IMR-90 (cell line): ENCODE measurements around the gene DNAJC6. TPM values are rescaled to one million over a fixed set of nuclear protein-coding genes. Genes with fewer than 3 reads are reported as not detected.

ENCODE experiments used
- ATAC-seq: fragments of 200-7000 bp; cut with Tn5 transposase; 2 replicates; pipeline ENCODE4 v1.9.1; 2020; ENCODE audit warnings: low read depth, mild to moderate bottlenecking, moderate library complexity
- BruUV-seq: library from RNA; stranded (reverse); fragments of 400-500 nt; replicated peaks from 2 replicates; lab custom pipeline; 2021; lab: Mats Ljungman, UMichigan
- CTCF ChIA-PET: fragments of 300-600 bp; formaldehyde crosslinking; extraction: SDS; loops from one replicate; lab custom pipeline; 2021; ENCODE audit warnings: antibody characterized with exemption; lab: Yijun Ruan, JAX
- POLR2A ChIA-PET: fragments of 300-600 bp; sonication (Branson Sonifier 250); formaldehyde crosslinking; loops from one replicate; lab custom pipeline; 2022; ENCODE audit warnings: antibody characterized with exemption; ENCODE audit not compliant: unreplicated experiment; lab: Charles Lee
- DNase-seq: peaks from one replicate; pipeline ENCODE4 v3.0.0; 2013
- H2AFZ ChIP-seq: replicated peaks from 2 replicates; pipeline ENCODE3; 2013; ENCODE audit warnings: low read length, mild to moderate bottlenecking; ENCODE audit not compliant: poor library complexity
- H2AK5ac ChIP-seq: 2 replicates; pipeline ENCODE4 v1.6.1; 2013; ENCODE audit warnings: low read depth, low read length, inconsistent platforms
- H2AK9ac ChIP-seq: replicated peaks from 2 replicates; pipeline ENCODE3; 2013; ENCODE audit warnings: mild to moderate bottlenecking, low read depth, low read length, moderate library complexity; ENCODE audit not compliant: poor library complexity
- H2BK120ac ChIP-seq: 2 replicates; pipeline ENCODE4 v1.6.1; 2013; ENCODE audit warnings: low read depth, low read length, inconsistent platforms
- H2BK15ac ChIP-seq: 3 replicates; pipeline ENCODE4 v1.6.1; 2013; ENCODE audit warnings: low read depth, low read length, inconsistent platforms
- H2BK20ac ChIP-seq: 2 replicates; pipeline ENCODE4 v1.6.1; 2013; ENCODE audit warnings: low read depth, mild to moderate bottlenecking, inconsistent platforms, low read length, moderate library complexity
- H2BK5ac ChIP-seq: 2 replicates; pipeline ENCODE4 v1.6.1; 2013; ENCODE audit warnings: mild to moderate bottlenecking, low read depth, low read length, inconsistent platforms; ENCODE audit not compliant: poor library complexity, severe bottlenecking
- H3K14ac ChIP-seq: replicated peaks from 2 replicates; pipeline ENCODE4 v1.6.1; 2013; ENCODE audit warnings: low read depth, low read length, inconsistent platforms
- H3K18ac ChIP-seq: 2 replicates; pipeline ENCODE4 v1.6.1; 2013; ENCODE audit warnings: low read depth, low read length, control low read depth
- H3K23ac ChIP-seq: 2 replicates; pipeline ENCODE4 v1.6.1; 2013; ENCODE audit warnings: low read depth, low read length, inconsistent platforms
- H3K27ac ChIP-seq: 2 replicates; pipeline ENCODE4 v1.5.1; 2013; ENCODE audit warnings: mild to moderate bottlenecking, control low read depth, low read length; ENCODE audit not compliant: insufficient read depth
- H3K27me3 ChIP-seq: 2 replicates; pipeline ENCODE4 v1.6.1; 2013; ENCODE audit warnings: low read length; ENCODE audit not compliant: control insufficient read depth, insufficient read depth
- H3K36me3 ChIP-seq: 2 replicates; pipeline ENCODE4 v1.6.1; 2013; ENCODE audit warnings: low read length, mixed read lengths; ENCODE audit not compliant: control insufficient read depth, insufficient read depth
- H3K4ac ChIP-seq: 2 replicates; pipeline ENCODE4 v1.6.1; 2013; ENCODE audit warnings: low read depth, low read length, inconsistent platforms
- H3K4me1 ChIP-seq: 2 replicates; pipeline ENCODE4 v1.6.1; 2013; ENCODE audit warnings: low read length, mixed read lengths; ENCODE audit not compliant: control insufficient read depth, insufficient read depth
- H3K4me2 ChIP-seq: 2 replicates; pipeline ENCODE4 v1.6.1; 2013; ENCODE audit warnings: low read depth, mild to moderate bottlenecking, control low read depth, low read length, moderate library complexity
- H3K4me3 ChIP-seq: 2 replicates; pipeline ENCODE4 v1.5.1; 2013; ENCODE audit warnings: low read depth, mild to moderate bottlenecking, control low read depth, low read length, moderate library complexity; ENCODE audit not compliant: insufficient read depth
- H3K56ac ChIP-seq: 2 replicates; pipeline ENCODE4 v1.6.1; 2013; ENCODE audit warnings: low read length, inconsistent platforms; ENCODE audit not compliant: insufficient read depth; ENCODE audit errors: extremely low read depth
- H3K79me1 ChIP-seq, 2 experiments: 2 replicates each; pipeline ENCODE4 v1.6.1; 2013; ENCODE audit warnings: low read length in 2 of 2, inconsistent platforms in 1 of 2, low read depth in 1 of 2
- H3K9ac ChIP-seq: 2 replicates; pipeline ENCODE4 v1.6.1; 2013; ENCODE audit warnings: low read depth, low read length, control low read depth
- H3K9me1 ChIP-seq: 2 replicates; pipeline ENCODE4 v1.6.1; 2013; ENCODE audit warnings: low read length, inconsistent platforms; ENCODE audit not compliant: insufficient read depth
- H3K9me3 ChIP-seq: 2 replicates; pipeline ENCODE4 v1.6.1; 2013; ENCODE audit warnings: low read length; ENCODE audit not compliant: control insufficient read depth, insufficient read depth
- H4K20me1 ChIP-seq: 2 replicates; pipeline ENCODE4 v1.6.1; 2013; ENCODE audit warnings: low read length, inconsistent platforms; ENCODE audit not compliant: insufficient read depth
- H4K5ac ChIP-seq: 2 replicates; pipeline ENCODE4 v1.6.1; 2013; ENCODE audit warnings: mild to moderate bottlenecking, low read depth, low read length, control low read depth
- H4K8ac ChIP-seq, 2 experiments: 2 replicates each; pipeline ENCODE4 v1.6.1; 2013; ENCODE audit warnings: low read depth in 2 of 2, low read length in 2 of 2, control low read depth in 1 of 2, inconsistent platforms in 1 of 2
- H4K91ac ChIP-seq: 2 replicates; pipeline ENCODE4 v1.6.1; 2013; ENCODE audit warnings: low read depth, low read length, inconsistent platforms; ENCODE audit not compliant: insufficient read depth
- BHLHE40 ChIP-seq: fragments of 150-350 bp; IDR thresholded peaks from 2 replicates; pipeline ENCODE4 v1.6.1; 2016; ENCODE audit warnings: mild to moderate bottlenecking, low read depth, low read length
- CEBPB ChIP-seq: IDR thresholded peaks from 2 replicates; pipeline ENCODE4 v1.6.1; 2012; ENCODE audit warnings: low read depth, low read length, improper control_type of control experiment
- CHD1 ChIP-seq: IDR thresholded peaks from 2 replicates; pipeline ENCODE4 v1.6.1; 2012; ENCODE audit warnings: low read depth, low read length, improper control_type of control experiment
- FOS ChIP-seq: fragments of 150-350 bp; IDR thresholded peaks from 2 replicates; pipeline ENCODE4 v1.6.1; 2016; ENCODE audit warnings: low read depth, low read length
- MAFK ChIP-seq: IDR thresholded peaks from 2 replicates; pipeline ENCODE4 v1.6.1; 2012; ENCODE audit warnings: low read depth, low read length, improper control_type of control experiment
- MAZ ChIP-seq: IDR thresholded peaks from 2 replicates; pipeline ENCODE4 v1.6.1; 2012; ENCODE audit warnings: low read depth, mild to moderate bottlenecking, low read length, improper control_type of control experiment, moderate library complexity, borderline replicate concordance
- MXI1 ChIP-seq: IDR thresholded peaks from 2 replicates; pipeline ENCODE4 v1.6.1; 2012; ENCODE audit warnings: low read depth, mild to moderate bottlenecking, low read length, moderate library complexity, borderline replicate concordance
- NFE2L2 ChIP-seq: fragments of 150-350 bp; IDR thresholded peaks from 2 replicates; pipeline ENCODE4 v1.6.1; 2016; ENCODE audit warnings: low read depth, mild to moderate bottlenecking, low read length
- POLR2A ChIP-seq: IDR thresholded peaks from 2 replicates; pipeline ENCODE4 v1.6.1; 2012; ENCODE audit warnings: mild to moderate bottlenecking, low read depth, low read length
- RAD21 ChIP-seq: IDR thresholded peaks from 2 replicates; pipeline ENCODE4 v1.6.1; 2012; ENCODE audit warnings: low read length, improper control_type of control experiment
- RCOR1 ChIP-seq: IDR thresholded peaks from 2 replicates; pipeline ENCODE4 v1.6.1; 2012; ENCODE audit warnings: mild to moderate bottlenecking, low read length, improper control_type of control experiment; ENCODE audit not compliant: insufficient replicate concordance
- RFX5 ChIP-seq: IDR thresholded peaks from 2 replicates; pipeline ENCODE4 v1.8.0; 2012; ENCODE audit warnings: low read depth, mild to moderate bottlenecking, low read length, moderate library complexity
- SMC3 ChIP-seq: fragments of 150-350 bp; IDR thresholded peaks from 2 replicates; pipeline ENCODE4 v1.6.1; 2016; ENCODE audit warnings: low read depth, mild to moderate bottlenecking, antibody characterized with exemption, low read length, moderate library complexity
- WGBS, 2 experiments: methylation state at CpG; one replicate each; pipeline versions ENCODE4 v1.1.5 to v1.1.7; 2013; ENCODE audit warnings: missing lambda C conversion rate in 2 of 2; ENCODE audit not compliant: insufficient read length in 1 of 2; ENCODE audit errors: extremely low coverage in 2 of 2; 5-methylcytosine and 5-hydroxymethylcytosine counted together
- dilution Hi-C: fragments of 300-500 bp; cut with HindIII; formaldehyde crosslinking; loops from one replicate; pipeline ENCODE4 v1.14.3; 2018; ENCODE audit warnings: low sequenced_read_pairs; ENCODE audit not compliant: unreplicated experiment
- in situ Hi-C: fragments of 300-500 bp; cut with MboI; formaldehyde crosslinking; loops from 3 replicates; pipeline ENCODE4 v1.14.3; 2019; ENCODE audit warnings: low sequenced_read_pairs, inconsistent platforms, mixed read lengths
- intact Hi-C: fragments of 100-400 bp; cut with micrococcal nuclease; formaldehyde crosslinking; loops from 2 replicates; pipeline ENCODE4 v1.10.0; 2022
- polyA plus RNA-seq, 3 experiments: library from polyadenylated mRNA; depleted of rRNA; stranded (reverse); fragments of >200 nt; gene quantifications; 2 replicates each; pipeline ENCODE4 v1.2.3, GENCODE V29; 2012; ENCODE audit warnings: low replicate concordance in 1 of 3
- total RNA-seq: library from RNA; depleted of rRNA; stranded (reverse); fragments of >200 nt; gene quantifications from 2 replicates; pipeline ENCODE4 v1.2.3, GENCODE V29; 2012
- TF ChIP-seq, protein P1 (sequence below): fragments of 150-350 bp; IDR thresholded peaks from 2 replicates; pipeline ENCODE4 v1.6.1; 2016; ENCODE audit warnings: low read depth, mild to moderate bottlenecking, low read length, moderate library complexity, borderline replicate concordance
- TF ChIP-seq, protein P2 (sequence below): conservative IDR thresholded peaks from 2 replicates; pipeline ENCODE4 v1.5.1; 2012; ENCODE audit warnings: mild to moderate bottlenecking, low read depth, low read length, improper control_type of control experiment
- TF ChIP-seq, protein P3 (sequence below): fragments of 150-350 bp; IDR thresholded peaks from 2 replicates; pipeline ENCODE4 v1.6.1; 2017; ENCODE audit warnings: mild to moderate bottlenecking, antibody characterized with exemption, low read length, low read depth

Gene DNAJC6
- total and polyA plus RNA-seq, 2 of the 4 experiments (the other 2 are of a cell fraction) = 0.05 to 0.18 TPM

DNA sequence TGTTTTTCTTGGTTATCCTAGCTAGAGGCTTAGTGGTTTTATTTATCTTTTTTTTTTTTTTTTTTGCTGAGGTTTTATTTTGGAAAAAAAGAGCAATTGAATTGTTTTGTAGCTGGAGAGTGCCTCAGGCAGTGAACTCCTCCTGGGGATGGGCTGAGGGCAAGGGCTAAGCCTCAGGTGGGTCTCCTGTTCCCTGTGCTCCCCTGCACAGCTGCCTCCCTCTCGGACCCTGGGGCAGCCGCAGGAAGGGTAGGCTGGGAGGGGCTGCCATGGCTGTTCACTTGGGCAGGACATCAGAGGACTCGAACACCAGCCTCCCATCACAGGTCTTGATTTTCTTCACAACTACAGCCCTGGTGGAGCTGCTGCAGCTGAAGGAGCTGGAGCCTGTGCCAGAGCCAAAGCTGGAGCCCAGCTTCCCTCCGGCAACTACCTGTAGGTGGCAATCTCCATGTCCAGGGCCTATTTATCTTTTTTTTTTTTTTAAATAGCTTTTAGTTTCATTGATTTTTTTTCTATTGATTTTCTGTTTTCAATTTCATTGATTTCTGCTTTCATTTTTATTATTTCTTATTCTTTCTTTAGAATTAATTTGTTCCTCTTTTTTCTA lies 140.0 kb downstream of the DNAJC6 start:
- no peak overlapping the region for H4K91ac ChIP-seq
- ChIA-PET CTCF (interaction anchor here (0.5 to 1.1 kb wide), 4 partner anchors 8 to 1625 kb away, joined by 3 to 9 read pairs (median 3); no protein-coding TSS in a partner anchor), POLR2A (no interaction called here)
- no peak overlapping the region for H2BK15ac ChIP-seq
- in situ Hi-C loops = no loop called here
- WGBS, 2 experiments = no CpG with 5 or more reads among the region's 4 CpGs
- intact Hi-C loops = no loop called here
- ATAC-seq (no peak), DNase-seq (no peak)
- H3K9me1 ChIP-seq = no peaks in the 10 kb centered on the region
- H4K20me1 ChIP-seq = no peaks in the 10 kb centered on the region
- H3K4me1 ChIP-seq = no peaks in the 10 kb centered on the region
- H4K5ac ChIP-seq = no peak overlapping the region
- H3K4me3 ChIP-seq = no peak overlapping the region
- BruUV-seq = no TSS peak
- no peak overlapping the region for H3K9ac ChIP-seq
- H3K4ac ChIP-seq = no peak overlapping the region
- H3K27ac ChIP-seq = no peak overlapping the region
- H3K36me3 ChIP-seq = no peaks in the 10 kb centered on the region
- H3K9me3 ChIP-seq = no peaks in the 10 kb centered on the region
- no peak overlapping the region for H2AFZ ChIP-seq
- TF ChIP-seq POLR2A = no peak
- no peak for TF ChIP-seq MAZ
- TF ChIP-seq, protein P1, sequence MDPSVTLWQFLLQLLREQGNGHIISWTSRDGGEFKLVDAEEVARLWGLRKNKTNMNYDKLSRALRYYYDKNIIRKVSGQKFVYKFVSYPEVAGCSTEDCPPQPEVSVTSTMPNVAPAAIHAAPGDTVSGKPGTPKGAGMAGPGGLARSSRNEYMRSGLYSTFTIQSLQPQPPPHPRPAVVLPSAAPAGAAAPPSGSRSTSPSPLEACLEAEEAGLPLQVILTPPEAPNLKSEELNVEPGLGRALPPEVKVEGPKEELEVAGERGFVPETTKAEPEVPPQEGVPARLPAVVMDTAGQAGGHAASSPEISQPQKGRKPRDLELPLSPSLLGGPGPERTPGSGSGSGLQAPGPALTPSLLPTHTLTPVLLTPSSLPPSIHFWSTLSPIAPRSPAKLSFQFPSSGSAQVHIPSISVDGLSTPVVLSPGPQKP = no peak
- no peak for TF ChIP-seq RCOR1
- no peak for TF ChIP-seq BHLHE40
- TF ChIP-seq FOS = no peak
- no peak for TF ChIP-seq CEBPB
- TF ChIP-seq RAD21 = no peak
- TF ChIP-seq MAFK = no peak
- no peak for TF ChIP-seq NFE2L2
- no peak for TF ChIP-seq RFX5
- no peak for TF ChIP-seq MXI1
- TF ChIP-seq, protein P2, sequence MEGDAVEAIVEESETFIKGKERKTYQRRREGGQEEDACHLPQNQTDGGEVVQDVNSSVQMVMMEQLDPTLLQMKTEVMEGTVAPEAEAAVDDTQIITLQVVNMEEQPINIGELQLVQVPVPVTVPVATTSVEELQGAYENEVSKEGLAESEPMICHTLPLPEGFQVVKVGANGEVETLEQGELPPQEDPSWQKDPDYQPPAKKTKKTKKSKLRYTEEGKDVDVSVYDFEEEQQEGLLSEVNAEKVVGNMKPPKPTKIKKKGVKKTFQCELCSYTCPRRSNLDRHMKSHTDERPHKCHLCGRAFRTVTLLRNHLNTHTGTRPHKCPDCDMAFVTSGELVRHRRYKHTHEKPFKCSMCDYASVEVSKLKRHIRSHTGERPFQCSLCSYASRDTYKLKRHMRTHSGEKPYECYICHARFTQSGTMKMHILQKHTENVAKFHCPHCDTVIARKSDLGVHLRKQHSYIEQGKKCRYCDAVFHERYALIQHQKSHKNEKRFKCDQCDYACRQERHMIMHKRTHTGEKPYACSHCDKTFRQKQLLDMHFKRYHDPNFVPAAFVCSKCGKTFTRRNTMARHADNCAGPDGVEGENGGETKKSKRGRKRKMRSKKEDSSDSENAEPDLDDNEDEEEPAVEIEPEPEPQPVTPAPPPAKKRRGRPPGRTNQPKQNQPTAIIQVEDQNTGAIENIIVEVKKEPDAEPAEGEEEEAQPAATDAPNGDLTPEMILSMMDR = no peak
- TF ChIP-seq SMC3 = no peak
- no peak for TF ChIP-seq CHD1
- TF ChIP-seq, protein P3, sequence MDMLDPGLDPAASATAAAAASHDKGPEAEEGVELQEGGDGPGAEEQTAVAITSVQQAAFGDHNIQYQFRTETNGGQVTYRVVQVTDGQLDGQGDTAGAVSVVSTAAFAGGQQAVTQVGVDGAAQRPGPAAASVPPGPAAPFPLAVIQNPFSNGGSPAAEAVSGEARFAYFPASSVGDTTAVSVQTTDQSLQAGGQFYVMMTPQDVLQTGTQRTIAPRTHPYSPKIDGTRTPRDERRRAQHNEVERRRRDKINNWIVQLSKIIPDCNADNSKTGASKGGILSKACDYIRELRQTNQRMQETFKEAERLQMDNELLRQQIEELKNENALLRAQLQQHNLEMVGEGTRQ = no peak
- H2AK5ac ChIP-seq = no peak overlapping the region
- no peak overlapping the region for H2BK20ac ChIP-seq
- dilution Hi-C loops = no loop called here
- H4K8ac ChIP-seq = no peak overlapping the region
- H3K27me3 ChIP-seq = no peaks in the 10 kb centered on the region
- H3K23ac ChIP-seq = no peak overlapping the region
- no peak overlapping the region for H2BK5ac ChIP-seq
- H3K14ac ChIP-seq = no peak overlapping the region
- no peak overlapping the region for H3K56ac ChIP-seq
- H3K79me1 ChIP-seq = no peaks in the 10 kb centered on the region
- H2AK9ac ChIP-seq = no peak overlapping the region
- no peak overlapping the region for H3K18ac ChIP-seq
- no peak overlapping the region for H2BK120ac ChIP-seq
- no peak overlapping the region for H3K4me2 ChIP-seq
